DMS53 treated with DMSO at 0.1 percent for 48 hours (cell line): ENCODE measurements around the gene CSRP1.

Source experiments
- DNase-seq: peaks from one replicate; lab custom pipeline; 2025; ENCODE audit not compliant: unreplicated experiment; lab: John Stamatoyannopoulos, UW

Gene CSRP1

GRCh38 chr1:201513498-201514243 lies 6.7 kb upstream of the CSRP1 start:
- no peak for DNase-seq

- DNase-seq = no peak
Observed at GRCh38 chr1:201511941-201512539, 5.1 kb upstream of the CSRP1 start.

DNA sequence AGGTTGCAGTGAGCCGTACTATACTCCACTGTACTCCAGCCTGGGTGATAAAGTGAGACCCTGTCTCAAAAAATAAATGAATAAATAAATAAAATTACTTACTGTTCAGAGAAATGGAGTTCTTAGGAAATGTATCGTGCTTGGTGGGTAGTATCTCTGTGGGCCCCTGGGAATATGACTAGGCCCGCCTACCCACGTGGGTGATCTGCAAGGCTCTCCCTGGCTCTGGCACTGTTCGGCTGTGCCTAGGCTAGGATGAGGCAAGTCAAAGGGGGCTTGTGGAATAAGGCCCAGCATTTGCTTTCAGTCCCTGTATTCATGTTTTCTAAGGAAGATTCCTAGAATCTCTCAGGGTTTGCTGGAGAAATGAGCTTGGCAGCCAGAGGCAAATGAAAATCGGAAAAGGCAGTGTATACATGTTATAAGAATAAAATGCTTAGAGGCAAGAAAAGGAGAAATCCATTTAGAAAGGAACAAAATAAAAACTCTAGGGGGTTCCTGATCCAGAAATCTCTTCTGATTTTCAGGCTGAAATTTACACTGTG lies 4.5 kb upstream of the CSRP1 start:
- no peak for DNase-seq

DNA sequence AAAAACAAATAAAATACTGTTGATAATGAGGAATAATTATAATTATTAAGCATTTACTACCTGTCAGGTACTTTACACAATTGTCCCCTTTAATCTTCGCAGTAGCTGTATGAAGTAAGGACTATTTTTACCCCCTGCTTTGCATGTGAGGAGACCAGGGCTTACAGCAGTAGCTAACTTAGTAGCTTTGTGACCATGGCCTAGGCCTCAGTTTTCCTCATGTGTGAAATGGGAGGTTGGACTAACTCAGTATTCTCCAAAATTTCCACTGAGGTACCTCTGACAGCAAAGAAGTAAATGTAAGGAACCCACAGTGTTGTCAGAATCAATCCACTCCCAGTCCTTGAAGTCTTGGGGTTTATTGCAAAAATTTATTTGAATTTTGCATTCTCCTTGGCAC lies 3.8 kb upstream of the CSRP1 start:
- DNase-seq = no peak

GRCh38 chr1:201509601-201510374 lies 2.9 kb upstream of the CSRP1 start:
- no peak for DNase-seq

DNA sequence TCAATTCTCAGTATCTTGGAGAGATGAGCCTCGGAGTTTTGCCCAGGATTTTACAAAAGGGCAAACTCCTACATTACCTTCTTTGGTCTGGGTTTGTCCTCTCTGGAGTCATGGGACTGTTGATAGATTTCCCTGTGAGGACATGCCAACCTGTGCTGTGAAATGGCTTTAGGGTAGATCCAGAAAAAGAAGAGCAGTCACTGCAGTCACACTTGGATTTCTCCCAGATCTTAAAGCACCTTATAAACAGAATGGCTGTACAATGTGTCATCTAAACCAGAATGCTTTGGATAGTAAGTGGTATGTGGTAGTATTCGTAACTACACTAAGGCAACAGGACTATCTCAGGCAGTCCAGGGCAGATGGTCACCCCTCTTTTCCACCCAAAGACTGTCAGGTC lies 1.9 kb upstream of the CSRP1 start:
- DNase-seq = no peak

- DNase-seq = no peak
Observed at GRCh38 chr1:201507360-201507675, 395 bp upstream of the CSRP1 start.

GRCh38 chr1:201506092-201506491 lies 831 bp downstream of the CSRP1 start:
- DNase-seq = no peak

- DNase-seq = peak; percentile 96
Observed at GRCh38 chr1:201505503-201505890, 1.4 kb downstream of the CSRP1 start.

DNA sequence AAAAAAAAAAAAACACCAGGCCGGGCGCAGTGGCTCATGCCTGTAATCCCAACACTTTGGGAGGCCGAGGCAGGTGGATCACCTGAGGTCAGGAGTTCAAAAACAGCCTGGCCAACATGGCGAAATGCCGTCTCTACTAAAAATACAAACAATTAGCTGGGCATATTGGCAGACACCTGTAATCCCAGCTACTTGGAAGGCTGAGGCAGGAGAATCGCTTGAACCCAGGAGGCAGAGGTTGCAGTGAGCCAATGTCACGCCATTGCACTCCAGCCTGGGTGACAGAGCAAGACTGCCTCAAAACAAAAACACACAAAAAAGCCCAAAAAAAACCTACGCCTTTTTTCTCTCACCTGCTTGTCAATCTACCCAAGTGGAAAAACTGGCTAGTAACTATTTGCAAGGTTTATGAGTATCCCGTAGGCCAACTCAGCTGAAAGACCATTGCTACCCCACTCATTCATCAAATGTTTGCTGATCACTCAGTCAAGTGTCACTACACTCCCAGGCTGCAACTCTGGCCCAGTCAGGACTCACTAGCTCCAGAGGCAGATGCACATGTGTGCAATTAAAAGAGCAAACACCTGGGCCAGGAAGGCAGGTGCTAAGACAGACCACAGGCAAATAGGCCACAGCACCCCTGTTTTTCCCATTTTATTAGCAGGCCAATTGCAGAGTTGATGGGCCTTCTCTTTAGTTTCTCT lies 2.0 kb downstream of the CSRP1 start:
- peak; percentile 96 for DNase-seq

DNA sequence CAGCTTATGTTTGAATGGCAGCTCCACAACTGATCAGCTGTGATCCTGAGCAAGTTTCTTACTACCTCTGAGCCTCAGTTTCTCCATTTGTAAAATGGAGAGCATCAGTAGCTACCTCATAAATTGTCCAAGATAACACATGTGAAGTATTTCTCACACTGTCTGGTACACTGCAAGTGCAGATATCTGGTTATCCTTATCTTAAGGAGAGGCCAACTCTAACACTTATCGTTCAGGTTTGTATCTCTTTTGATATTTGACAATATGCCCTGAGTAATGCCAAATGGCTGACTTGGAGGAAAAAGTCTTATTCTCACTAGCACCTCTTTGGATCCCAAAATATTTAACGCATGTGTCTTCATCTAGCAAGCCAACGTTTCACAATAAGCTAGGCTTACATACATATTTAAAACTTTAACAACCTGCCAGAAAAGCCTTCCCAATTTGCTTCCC lies 2.7 kb downstream of the CSRP1 start:
- no peak for DNase-seq

DNA sequence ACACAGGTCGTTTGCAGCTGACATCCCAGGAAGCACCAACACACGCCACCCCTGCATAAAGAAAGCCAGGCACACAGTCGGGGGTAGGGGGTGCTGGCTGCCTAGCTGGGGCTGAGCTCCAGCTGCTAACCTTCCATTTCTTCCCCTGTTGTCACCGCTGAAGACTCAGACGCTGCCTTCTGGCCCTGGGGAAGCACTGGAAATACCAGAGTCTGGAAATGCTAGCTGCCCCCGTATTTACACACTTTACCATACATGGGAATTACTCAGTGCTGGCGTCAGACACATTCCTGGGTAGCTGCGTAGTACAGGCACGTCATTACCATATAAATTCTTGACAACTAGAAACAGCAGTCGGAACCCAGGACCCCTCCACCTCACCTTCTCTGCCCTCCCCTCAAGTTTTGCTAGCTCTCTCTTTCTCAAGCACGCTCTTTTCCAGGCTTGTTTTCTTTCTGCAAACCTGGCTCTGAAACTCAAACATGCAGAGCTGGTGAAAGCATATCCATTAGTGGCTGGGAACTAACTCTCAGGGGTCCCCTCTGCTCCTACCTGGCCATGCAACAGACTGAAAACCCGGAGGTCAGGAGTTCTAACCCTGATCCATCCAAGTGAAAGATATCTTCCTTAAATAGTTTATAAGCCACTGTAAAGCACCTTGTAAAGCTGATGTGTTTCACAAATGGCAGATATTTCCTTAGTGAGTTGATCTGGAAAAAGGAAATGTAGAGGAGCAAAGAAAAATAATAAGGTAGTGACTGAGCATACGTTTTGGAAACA lies 3.3 kb downstream of the CSRP1 start:
- peak; percentile 64 for DNase-seq

GRCh38 chr1:201502511-201502857 lies 4.4 kb downstream of the CSRP1 start:
- no peak for DNase-seq

- DNase-seq = peak; percentile 81
Observed at GRCh38 chr1:201501812-201502510, 5.0 kb downstream of the CSRP1 start.

- no peak for DNase-seq
Observed at GRCh38 chr1:201501144-201501543, 5.8 kb downstream of the CSRP1 start.

DNA sequence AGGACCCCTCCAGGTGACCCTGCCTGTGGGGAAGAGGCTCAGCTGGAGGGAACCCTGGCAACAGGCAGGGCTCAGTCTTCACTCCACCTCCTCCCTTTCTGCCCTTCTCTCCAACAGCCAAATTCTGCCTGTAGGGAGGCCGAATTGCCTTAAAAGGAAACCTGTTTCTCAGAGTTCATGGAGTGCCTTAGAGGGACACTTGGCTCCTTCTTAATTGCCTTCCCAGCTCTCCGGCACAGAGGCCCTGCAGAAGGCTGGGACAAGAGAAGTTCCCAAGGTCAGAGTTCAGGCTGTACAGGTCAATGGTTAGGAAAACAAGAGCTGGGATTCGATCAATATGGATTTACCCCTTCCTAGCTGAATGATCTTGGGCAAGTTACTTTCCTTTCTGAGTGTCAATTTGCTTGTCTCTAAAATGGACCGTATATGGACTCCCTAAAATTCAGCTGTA lies 6.2 kb downstream of the CSRP1 start:
- DNase-seq = no peak

- DNase-seq = no peak
Observed at GRCh38 chr1:201499795-201500669, 6.9 kb downstream of the CSRP1 start.

- DNase-seq = no peak
Observed at GRCh38 chr1:201499191-201499590, 7.7 kb downstream of the CSRP1 start.

DNA sequence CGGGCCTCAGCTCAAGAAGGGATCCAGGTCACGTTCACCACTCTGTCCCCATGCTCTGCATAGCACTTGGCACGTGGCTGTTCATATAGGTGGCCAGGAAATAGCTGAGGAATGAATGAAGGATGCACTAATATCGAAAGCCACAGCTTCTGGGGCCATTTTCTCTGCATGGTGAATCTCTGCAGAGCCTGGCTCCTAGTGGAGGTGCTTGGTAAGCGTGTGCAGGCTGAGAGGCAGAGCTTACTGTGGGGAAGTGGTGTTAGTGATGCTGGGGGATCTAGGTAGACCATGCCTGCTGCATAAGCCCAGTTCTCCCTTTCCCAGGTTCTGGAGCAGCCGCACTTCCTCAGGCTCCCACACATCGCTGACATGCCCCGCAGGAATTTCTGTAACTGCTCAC lies 8.3 kb downstream of the CSRP1 start:
- no peak for DNase-seq
